Uterus (tissue), 2 donors: ENCODE data around the gene ATP6V0B.

Experiments
- CTCF ChIP-seq, 4 experiments: fragments of 200-600 bp in 2 of 4; fragments of 450-650 bp in 2 of 4; sonication (generic) in 2 of 4; IDR thresholded peaks; one replicate each; pipeline ENCODE4 v1.5.1; 2016 to 2019; ENCODE audit warnings: antibody characterized with exemption in 4 of 4, mild to moderate bottlenecking in 2 of 4, moderate library complexity in 1 of 4
- POLR2A ChIP-seq, 2 donors: fragments of 450-650 bp; IDR thresholded peaks; one replicate each; pipeline ENCODE4 v1.6.1; 2016; ENCODE audit warnings: antibody characterized with exemption in 2 of 2, mild to moderate bottlenecking in 1 of 2, moderate library complexity in 1 of 2

- no peak for TF ChIP-seq CTCF (IDR thresholded peaks at IDR 0.05)
- TF ChIP-seq POLR2A (IDR thresholded peaks at IDR 0.05) = no peak
Measured at GRCh38 chr1:43947874-43948437, 26.8 kb upstream of the ATP6V0B start.
